GM18867 (cell line): ENCODE data around the gene MINPP1.

Experiments
- ATAC-seq: cut with Tn5 transposase; IDR thresholded peaks from one replicate; pipeline ENCODE4 v1.9.1; 2021; ENCODE audit warnings: mild to moderate bottlenecking, moderate library complexity; ENCODE audit not compliant: unreplicated experiment

Gene MINPP1

DNA sequence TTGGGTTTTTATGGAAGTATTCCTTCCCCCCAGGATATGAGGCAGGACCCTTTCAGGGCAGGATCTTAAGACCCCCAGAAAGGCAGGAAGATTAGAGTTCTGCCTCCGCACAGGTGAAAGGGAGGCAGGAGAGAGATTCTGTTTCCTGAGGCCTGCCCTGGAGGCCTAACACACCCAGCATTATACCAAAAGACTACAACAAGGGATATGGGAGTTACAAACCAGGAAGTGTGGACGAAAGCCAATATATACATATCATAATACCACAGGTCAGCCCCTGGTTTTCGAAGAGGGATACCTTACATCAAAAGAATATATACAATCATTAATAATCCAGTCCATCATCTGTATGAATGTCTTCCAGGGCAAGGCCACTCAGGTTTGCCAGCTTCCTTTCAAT, 14.2 kb downstream of the MINPP1 start:
- ATAC-seq: no peak

DNA sequence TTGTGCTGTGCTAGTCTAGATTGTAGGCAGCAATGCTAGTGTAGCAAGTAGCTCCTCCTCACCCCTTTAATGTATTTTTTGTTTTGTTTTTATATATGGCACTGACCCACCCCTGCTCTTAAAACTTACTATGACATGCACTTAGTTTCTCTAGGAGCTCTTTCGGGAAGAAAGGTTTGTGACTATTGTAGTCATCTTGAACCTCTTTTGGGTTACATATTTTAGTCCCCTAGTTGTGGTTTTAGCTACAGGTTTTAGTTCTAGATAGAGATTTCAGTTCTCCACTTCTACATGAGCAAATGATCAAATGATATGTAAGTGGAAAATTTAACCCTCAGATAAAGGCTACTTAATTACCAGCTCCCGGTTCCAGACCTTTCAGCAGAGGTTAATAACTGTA, 14.9 kb downstream of the MINPP1 start:
- peak; percentile 63 for ATAC-seq

DNA sequence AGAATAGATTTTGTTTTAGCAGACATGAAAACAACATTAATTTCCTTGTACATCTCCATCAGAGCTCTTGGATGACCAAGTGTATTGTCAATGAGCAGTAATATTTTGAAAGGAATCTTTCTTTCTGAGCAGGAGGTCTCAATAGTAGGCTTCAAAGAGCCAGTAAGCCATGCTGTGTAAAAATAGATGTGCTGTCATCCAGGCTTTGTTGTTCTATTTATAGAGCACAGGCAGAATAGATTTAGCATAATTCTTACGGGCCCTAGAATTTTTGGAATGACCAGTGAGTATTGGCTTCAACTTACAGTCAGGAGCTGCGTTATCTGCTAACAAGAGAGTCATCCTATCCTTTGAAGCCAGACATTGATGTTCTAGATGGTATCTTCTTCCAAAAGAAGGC, 19.0 kb downstream of the MINPP1 start:
- ATAC-seq: no peak

DNA sequence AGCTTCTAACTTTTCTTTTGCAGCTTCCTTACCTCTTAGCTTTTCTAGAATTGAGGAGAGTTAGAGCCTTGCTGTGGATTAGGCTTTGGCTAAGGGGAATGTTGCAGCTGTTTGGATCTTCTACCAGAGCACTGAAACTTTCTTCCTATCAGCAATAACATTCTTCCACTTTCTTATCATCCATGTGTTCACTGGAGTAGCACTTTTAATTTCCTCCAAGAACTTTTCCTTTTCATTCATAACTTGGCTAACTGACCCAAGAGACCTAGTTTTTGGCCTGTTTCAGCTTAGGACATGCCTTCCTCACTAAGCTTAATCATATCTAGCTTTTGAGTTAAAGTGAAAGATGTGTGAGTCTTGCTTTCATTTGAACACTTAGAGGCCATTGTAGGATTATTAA, 19.6 kb downstream of the MINPP1 start:
- ATAC-seq: no peak

DNA sequence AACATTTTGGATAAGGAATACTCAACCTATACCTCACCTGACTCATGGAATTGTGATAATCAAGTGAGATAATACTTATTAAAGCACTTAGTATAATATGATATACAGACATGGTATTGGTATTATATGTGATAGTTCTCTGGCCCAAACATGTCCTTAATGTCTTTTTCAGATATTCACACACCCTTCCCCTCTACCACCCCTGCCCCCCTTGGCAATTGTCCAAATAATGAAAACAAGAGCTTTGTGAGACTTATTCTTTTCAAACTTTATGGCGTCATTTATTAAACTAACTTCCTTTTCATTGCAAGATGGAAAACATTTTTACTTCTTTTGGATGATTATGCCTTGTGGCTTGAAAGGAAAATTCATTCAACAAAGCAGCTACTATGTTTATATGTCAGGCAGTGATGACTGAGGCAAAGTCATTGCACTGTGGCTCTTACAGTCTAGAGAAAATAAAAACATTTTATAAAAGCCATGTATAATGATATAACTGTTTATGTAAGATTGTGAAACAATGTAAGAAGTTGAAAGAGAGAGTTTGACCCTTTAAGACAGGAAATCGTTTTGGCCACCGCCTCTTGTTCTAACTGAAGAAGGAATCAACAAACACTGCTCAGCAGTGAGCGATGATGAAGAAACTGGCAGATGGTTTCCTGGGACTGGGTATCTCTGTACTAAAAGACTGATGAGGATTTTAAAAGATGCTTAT, 27.4 kb downstream of the MINPP1 start:
- no peak for ATAC-seq

DNA sequence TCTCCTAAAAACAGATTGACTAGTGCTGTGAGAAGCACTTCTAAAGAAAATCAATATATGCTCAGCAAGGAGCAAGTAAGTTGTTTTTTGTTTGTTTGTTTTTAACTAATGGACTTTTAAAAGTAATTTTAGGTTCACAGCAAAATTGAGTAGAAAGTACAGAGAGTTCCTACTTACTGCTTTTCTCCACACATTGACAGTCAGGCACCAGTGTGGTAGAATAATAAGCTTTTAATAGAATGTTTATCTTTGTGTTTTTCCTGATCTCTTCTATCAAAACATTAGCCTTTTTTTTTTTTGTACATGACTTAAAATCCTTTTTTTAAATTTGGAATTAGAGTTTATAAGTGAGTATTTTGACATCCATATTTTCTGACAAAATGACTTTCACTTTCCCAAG, 28.0 kb downstream of the MINPP1 start:
- ATAC-seq: no peak

DNA sequence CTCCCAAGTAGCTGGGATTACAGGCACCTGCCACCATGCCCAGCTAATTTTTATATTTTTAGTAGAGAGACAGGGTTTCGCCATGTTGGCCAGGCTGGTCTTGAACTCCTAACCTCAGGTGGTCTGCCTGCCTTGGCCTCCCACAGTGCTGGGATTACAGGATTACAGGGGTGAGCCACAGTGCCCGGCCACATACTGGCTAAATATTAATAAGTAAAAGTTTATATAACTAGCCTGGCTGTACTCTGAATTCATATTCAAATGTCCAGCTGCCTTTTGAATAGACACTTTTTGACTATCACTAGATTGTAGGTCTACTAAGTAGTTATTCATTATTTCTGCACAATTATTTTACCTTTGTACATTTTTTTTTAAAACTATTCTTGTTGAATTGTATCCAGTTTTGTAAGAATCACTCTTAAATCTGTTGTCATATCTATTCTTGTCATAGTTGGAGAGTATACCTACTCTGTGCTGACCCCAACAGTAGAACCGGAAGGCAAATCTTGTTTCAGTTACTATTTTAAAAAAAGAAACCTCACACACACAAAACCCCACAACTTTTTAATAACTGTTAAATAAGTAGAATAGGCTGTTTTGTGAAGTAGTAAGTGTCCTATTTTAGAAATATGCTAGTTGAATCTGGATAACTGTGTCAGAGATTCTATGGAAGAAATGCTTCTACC, 29.6 kb downstream of the MINPP1 start:
- ATAC-seq: peak; percentile 66

DNA sequence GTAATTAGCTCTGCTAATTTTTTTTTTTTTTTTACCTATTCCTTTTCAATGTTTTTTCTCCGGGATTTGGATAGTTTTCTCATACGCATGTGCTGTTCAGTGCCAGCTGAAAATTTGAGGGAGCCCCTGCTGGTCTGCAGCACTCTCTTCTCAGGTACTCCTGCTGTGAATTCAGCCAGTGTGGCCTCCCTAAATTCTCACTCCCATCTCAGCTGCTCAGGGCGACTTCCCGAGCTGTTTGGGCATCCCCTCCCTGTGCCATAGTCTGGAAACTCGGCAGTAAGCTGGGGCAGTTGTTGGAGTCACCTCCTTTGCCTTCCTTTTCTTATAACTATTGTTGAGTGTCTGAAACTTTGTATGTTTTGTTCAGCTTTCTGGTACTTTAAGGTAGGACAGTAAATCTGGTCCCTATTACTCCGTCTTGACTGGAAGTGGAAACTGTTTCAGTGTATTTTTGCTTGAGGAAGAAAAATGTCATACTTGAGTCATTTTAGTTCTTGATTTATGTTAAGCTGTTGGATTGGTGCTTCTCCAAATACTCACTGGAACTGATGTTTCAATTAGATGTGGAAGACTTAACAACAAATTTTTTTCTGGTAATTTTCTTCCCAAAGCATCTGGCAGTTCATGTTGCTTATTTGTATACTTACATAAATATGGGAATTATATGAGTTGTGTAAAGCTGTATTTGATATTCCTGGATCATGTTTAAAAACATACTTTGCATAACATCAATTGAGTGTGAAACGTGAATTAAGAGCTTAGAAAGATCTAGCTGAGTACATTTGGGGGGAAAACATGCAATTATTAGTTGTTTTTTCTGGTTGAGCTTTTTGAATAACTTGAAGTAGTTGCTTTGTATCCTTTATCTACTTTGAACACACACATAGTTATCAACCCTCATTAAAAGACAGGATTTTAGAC, 33.7 kb downstream of the MINPP1 start:
- ATAC-seq: no peak

DNA sequence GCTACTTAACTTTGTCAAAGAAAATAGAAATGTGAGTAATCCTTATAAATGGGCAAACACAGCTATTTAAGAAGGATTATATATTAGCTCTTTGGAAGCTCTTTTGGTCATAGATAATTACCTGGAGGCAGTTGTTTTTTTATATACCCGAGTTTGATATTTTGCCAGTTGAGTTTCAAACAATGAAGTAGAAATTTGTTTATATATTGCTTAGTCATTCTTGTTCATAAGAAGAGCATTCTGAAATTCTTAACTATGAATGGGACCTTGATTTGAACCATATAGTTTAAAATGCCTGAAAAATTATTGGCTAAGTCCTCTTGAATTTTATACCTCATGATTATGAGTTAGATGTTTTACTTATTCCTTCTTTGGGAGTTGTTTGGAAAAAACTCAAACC, 36.4 kb downstream of the MINPP1 start:
- no peak for ATAC-seq

DNA sequence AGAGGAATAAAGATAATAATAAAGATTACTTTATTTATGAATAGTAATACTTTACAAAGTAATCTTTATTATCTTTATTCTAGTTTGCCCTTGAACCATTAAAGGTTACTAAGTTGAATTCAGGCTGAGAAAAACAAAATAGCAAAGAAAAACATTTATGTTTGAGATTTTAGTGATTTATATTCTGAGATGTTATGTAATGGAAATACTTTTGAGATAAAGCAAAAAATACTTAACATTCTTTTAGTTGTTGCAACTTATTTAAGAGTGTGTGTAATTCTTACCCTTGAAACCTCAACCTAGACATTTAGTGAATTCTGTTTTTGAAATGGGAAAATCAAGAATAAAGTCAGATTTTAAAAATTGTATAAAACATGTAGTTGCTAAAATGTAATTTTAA, 40.0 kb downstream of the MINPP1 start:
- no peak for ATAC-seq

DNA sequence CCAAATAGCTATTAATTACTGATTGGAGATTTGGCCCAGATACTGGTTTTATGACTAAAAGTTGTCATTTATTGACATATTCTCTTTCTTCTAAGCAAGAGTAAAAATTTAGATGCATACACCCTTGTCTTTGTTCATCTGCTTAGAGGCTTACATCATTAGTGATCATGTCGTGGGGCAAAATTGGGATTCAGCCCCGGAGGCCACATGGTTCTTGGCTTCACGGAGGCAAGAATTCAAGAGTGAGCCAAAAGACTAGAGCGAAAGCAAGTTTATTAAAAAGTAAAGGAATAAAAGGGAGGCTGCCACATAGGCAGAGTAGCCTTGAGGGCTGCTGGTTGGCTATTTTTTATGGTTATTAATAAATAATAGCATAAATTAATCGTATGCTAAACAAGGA, 41.1 kb downstream of the MINPP1 start:
- ATAC-seq: no peak

DNA sequence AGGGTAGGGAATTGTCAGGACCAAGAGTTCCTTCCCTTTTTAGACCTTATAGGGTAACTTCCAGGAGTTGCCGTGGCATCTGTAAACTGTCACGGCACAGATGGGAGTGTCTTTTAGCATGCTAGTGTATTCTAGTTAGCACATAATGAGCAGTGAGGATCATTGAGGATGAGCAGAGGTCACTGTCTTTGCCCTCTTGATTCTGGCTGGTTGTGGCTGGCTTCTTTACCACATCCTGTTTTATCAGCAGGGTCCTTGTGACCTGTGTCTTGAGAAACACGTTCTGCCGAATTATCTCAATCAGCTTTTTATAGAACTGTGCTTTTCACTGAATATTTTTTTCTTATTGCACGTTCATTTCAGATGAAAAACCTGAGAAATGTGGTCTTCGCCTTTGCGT, 41.5 kb downstream of the MINPP1 start:
- no peak for ATAC-seq

DNA sequence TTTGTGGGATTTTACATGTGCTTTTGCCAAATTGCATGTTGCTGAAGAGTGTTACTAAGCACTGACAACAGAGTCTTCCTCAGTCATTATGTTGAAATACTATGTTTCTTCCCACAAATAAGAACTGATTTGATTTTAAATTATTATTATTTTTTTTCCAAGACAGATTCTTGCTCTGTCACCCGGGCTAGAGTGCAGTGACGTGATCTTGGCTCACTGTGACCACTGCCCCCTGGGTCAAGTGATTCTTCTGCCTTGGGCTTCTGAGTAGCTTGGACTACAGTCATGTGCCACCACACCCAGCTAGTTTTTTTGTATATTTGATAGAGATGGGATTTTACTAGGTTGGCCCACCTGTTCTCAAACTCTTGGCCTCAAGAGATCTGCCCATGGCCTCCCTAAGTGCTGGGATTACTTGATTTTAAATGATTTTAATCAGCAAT, 42.3 kb downstream of the MINPP1 start:
- no peak for ATAC-seq

DNA sequence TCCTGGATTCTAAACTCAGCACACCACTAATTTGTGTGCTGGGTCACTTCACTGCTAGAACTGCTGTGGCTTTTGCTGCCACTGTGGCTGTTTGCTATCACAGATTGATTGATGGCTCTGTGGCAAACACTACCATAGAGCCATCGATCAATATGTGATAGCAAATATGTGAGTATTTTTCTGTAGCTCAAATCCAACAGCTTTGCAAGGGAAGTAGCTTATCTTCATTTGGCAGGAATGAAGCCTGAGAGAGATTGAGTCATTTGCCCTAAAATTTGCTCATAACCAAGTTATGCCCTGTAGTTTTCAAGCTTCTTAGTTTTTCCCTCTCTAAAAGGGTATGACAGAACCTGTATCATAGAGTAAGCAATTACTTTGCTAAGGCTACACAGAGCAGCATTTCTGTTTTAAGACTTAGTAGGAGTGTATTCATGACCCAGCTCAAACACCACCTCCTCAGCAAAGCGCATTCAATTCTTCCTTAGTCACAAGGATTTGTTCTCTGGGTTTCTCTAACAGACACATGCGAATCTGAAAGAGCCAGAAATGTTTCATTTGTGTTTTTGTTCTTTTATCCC, 43.1 kb downstream of the MINPP1 start:
- ATAC-seq: no peak

DNA sequence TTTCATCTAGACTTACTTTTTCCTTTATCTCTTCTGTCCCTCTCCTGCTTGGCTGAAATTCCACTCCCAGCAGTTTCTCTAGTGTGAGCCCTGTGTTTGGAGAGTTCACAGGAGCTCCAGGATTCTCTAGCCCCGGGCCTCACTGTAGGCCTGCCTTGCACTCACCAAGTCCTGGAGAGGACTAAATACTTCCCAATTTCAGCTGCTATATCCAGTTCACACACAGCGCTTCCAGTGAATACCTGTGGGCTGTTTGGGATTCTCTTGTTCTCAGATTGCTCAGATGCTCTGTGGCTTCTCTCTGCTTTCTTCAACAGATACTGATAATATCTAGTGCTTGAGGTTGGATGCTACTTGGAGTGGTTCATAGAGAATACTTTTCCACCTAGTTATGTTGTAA, 46.0 kb downstream of the MINPP1 start:
- ATAC-seq: no peak

DNA sequence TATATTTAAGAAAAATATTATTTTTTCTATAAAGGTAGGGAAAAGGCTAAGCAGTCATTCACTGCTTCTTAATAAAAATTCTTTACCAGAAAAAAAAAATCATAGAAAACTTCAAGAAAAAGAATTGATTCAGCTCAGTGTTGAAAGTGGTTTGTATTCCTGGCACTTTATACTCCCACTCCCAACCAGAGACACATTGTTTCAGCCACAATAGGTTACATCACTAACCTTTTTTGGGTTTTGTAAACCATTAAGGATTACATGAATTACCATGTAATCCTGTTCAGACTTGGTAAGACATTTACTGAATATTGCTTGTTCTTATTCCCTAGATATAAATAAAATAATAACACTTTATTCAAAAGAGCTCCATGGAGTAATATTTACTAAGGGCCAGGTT, 46.6 kb downstream of the MINPP1 start:
- ATAC-seq: no peak

DNA sequence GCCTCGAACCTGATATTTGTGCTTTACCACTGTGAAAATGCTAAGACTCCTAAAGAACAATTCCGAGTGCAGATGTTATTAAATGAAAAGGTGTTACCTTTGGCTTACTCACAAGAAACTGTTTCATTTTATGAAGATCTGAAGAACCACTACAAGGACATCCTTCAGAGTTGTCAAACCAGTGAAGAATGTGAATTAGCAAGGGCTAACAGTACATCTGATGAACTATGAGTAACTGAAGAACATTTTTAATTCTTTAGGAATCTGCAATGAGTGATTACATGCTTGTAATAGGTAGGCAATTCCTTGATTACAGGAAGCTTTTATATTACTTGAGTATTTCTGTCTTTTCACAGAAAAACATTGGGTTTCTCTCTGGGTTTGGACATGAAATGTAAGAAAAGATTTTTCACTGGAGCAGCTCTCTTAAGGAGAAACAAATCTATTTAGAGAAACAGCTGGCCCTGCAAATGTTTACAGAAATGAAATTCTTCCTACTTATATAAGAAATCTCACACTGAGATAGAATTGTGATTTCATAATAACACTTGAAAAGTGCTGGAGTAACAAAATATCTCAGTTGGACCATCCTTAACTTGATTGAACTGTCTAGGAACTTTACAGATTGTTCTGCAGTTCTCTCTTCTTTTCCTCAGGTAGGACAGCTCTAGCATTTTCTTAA, 47.7 kb downstream of the MINPP1 start:
- no peak for ATAC-seq

DNA sequence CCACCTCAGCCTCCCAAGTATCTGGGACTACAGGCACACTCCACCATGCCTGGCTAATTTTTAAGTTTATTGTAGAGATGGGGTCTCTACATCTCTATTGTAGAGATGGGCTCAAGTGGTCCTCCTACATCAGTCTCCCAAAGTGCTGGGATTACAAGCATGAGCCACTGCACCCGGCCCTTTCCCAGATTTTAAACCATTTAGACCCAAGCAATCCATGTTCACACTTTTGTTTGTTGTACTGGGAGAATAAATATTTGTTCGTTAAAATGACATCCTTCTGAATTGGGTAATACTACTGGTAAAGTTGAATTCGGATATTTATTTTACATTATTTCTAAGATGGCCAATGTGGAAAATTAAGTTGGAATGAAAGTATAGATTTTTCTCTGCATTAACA, 52.7 kb downstream of the MINPP1 start:
- no peak for ATAC-seq

DNA sequence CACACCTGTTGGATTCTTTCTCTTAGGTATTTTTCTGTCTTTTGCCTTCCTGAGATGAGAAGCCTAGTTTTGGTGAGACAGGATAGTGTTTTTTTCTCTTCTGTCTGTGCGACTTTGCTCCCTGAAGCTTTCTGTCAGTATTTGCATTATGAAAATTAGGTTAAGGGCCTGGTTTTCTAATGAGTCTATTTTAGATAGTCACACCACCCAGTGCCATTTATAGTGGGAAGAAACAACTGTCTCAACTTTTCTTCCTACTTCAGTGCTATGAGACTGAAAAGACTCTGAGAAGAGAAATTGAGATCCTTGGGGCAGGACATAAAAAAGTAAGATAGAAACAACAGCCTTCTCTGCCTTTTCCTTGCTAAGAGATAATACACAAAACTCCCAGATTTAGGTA, 53.6 kb downstream of the MINPP1 start:
- ATAC-seq: no peak

DNA sequence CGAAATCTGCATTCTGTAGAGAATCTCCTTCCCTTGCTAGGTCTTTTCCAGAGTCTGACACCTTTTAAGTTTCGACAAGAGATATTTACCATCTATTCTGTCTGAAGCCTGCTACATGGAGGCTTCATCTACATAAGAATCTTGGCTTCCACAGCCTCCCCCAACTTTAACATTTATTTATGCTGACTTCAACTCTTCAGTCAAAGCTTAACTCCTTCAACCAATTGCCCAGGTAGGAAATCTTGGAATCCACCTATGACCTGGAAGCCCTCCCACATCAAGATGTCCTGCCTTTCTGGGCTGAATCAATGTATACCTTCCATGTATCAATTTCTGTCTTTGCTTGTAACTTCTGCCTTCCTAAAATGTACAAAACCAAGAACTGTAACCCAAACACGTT, 54.7 kb downstream of the MINPP1 start:
- no peak for ATAC-seq
